OCI-LY1 (cell line): Measurements from ENCODE around the gene TXNIP.

Experiments used
- H2AFZ ChIP-seq: fragments of 200-600 bp; sonication (generic), shearing (Covaris generic); 2 replicates; pipeline ENCODE4 v1.6.0; 2014; ENCODE audit warnings: antibody characterized with exemption, mild to moderate bottlenecking, low read length
- H3F3A ChIP-seq: fragments of 200-600 bp; sonication (generic), shearing (Covaris generic); 2 replicates; pipeline ENCODE4 v1.6.0; 2014; ENCODE audit warnings: mild to moderate bottlenecking, antibody characterized with exemption, low read length, moderate library complexity; ENCODE audit not compliant: insufficient read depth
- H3K27ac ChIP-seq: fragments of 200-600 bp; sonication (generic); 2 replicates; pipeline ENCODE4 v1.5.1; 2014; ENCODE audit warnings: low read length, mixed run types, mild to moderate bottlenecking, low read depth; ENCODE audit not compliant: poor library complexity, severe bottlenecking
- H3K27me3 ChIP-seq: fragments of 200-600 bp; sonication (generic); 2 replicates; pipeline ENCODE4 v1.6.0; 2014; ENCODE audit warnings: antibody characterized with exemption, mild to moderate bottlenecking, low read length, moderate library complexity; ENCODE audit not compliant: insufficient read depth
- H3K36me3 ChIP-seq: fragments of 200-600 bp; sonication (generic); 2 replicates; pipeline ENCODE4 v1.6.1; 2014; ENCODE audit warnings: mild to moderate bottlenecking, antibody characterized with exemption, low read length, moderate library complexity, mixed read lengths; ENCODE audit not compliant: insufficient read depth
- H3K4me1 ChIP-seq: fragments of 200-600 bp; sonication (generic); 2 replicates; pipeline ENCODE4 v1.5.1; 2014; ENCODE audit warnings: mild to moderate bottlenecking, low read length, moderate library complexity; ENCODE audit not compliant: insufficient read depth, severe bottlenecking
- H3K4me2 ChIP-seq: fragments of 200-600 bp; sonication (generic), shearing (Covaris generic); 2 replicates; pipeline ENCODE4 v1.6.1; 2014; ENCODE audit warnings: low read length
- H3K4me3 ChIP-seq: fragments of 200-600 bp; sonication (generic); 2 replicates; pipeline ENCODE4 v1.5.1; 2014; ENCODE audit warnings: low read length, low read depth, mild to moderate bottlenecking, mixed read lengths; ENCODE audit not compliant: poor library complexity, severe bottlenecking
- H3K79me2 ChIP-seq: fragments of 200-600 bp; shearing (Covaris generic); 2 replicates; pipeline ENCODE4 v1.6.1; 2016; ENCODE audit warnings: mixed run types, low read length, mixed read lengths; ENCODE audit not compliant: insufficient read depth
- H3K9ac ChIP-seq: fragments of 200-600 bp; sonication (generic), shearing (Covaris generic); 2 replicates; pipeline ENCODE4 v1.6.1; 2014; ENCODE audit warnings: mild to moderate bottlenecking, low read length, mixed read lengths
- H3K9me2 ChIP-seq: fragments of 200-600 bp; sonication (generic), shearing (Covaris generic); 2 replicates; pipeline ENCODE4 v1.6.1; 2014; ENCODE audit warnings: low read depth, mild to moderate bottlenecking, low read length, mixed read lengths
- H3K9me3 ChIP-seq: fragments of 200-600 bp; shearing (Covaris generic); 2 replicates; pipeline ENCODE4 v1.6.1; 2014; ENCODE audit warnings: low read length, mixed read lengths
- H4K20me1 ChIP-seq: fragments of 200-600 bp; sonication (generic), shearing (Covaris generic); 2 replicates; pipeline ENCODE4 v1.6.0; 2016; ENCODE audit warnings: mild to moderate bottlenecking, low read length; ENCODE audit not compliant: insufficient read depth
- CTCF ChIP-seq: fragments of 200-600 bp; sonication (generic), shearing (Covaris generic); IDR thresholded peaks from 2 replicates; pipeline ENCODE4 v1.5.1; 2017; ENCODE audit warnings: mild to moderate bottlenecking, antibody characterized with exemption, low read length, moderate library complexity, mixed read lengths
- EZH2 ChIP-seq: fragments of 200-600 bp; sonication (generic), shearing (Covaris generic); IDR thresholded peaks from 2 replicates; pipeline ENCODE4 v1.8.0; 2017; ENCODE audit warnings: borderline replicate concordance, mixed run types, mild to moderate bottlenecking, antibody characterized with exemption, low read length, moderate library complexity, mixed read lengths

TXNIP gene

GRCh38 chr1:145956781-145957442 is 39.5 kb downstream of the TXNIP start:
- Histone ChIP-seq H3K9me3 (no peaks in the 10 kb centered on the region), H2AFZ (no peak overlapping the region), H3K79me2 (no peaks in the 10 kb centered on the region; the same call in 1 of the 2 replicates), H4K20me1 (no peaks in the 10 kb centered on the region), H3F3A (0 out of 2 replicates have a peak, but pooled peaks cover 6% of the 10 kb centered on the region), H3K4me2 (peak overlapping the region; percentile 84), H3K4me1 (peaks cover 72% of the 10 kb centered on the region), H3K27me3 (no peaks in the 10 kb centered on the region), H3K4me3 (peak overlapping the region; percentile 78), H3K36me3 (peaks cover 15% of the 10 kb centered on the region; the same call in 1 of the 2 replicates), H3K9me2 (no peaks in the 10 kb centered on the region), H3K9ac (peak overlapping the region; percentile 80), H3K27ac (peak overlapping the region; percentile 42)
- TF ChIP-seq EZH2 (no peak), CTCF (no peak)

GRCh38 chr1:145956361-145956760 is 40.0 kb downstream of the TXNIP start:
- no peaks in the 10 kb centered on the region; the same call in 1 of the 2 replicates for H3K79me2 ChIP-seq
- H3K27me3 ChIP-seq: no peaks in the 10 kb centered on the region
- H3K4me1 ChIP-seq: peaks cover 66% of the 10 kb centered on the region
- peak overlapping the region; percentile 84 for H3K4me2 ChIP-seq
- no peaks in the 10 kb centered on the region for H3K9me3 ChIP-seq
- H3K4me3 ChIP-seq: peak overlapping the region; percentile 78
- no peaks in the 10 kb centered on the region for H3K9me2 ChIP-seq
- H2AFZ ChIP-seq: no peak overlapping the region
- no peak for TF ChIP-seq CTCF
- TF ChIP-seq EZH2: no peak
- H4K20me1 ChIP-seq: no peaks in the 10 kb centered on the region
- peaks cover 15% of the 10 kb centered on the region; the same call in 1 of the 2 replicates for H3K36me3 ChIP-seq
- 0 out of 2 replicates have a peak, but pooled peaks cover 6% of the 10 kb centered on the region for H3F3A ChIP-seq
- peak overlapping the region; percentile 42 for H3K27ac ChIP-seq
- H3K9ac ChIP-seq: peak overlapping the region; percentile 80; the same call in 1 of the 2 replicates

GRCh38 chr1:145955436-145955835 is 40.9 kb downstream of the TXNIP start:
- H3F3A ChIP-seq: 0 out of 2 replicates have a peak, but pooled peaks cover 6% of the 10 kb centered on the region
- H3K9me3 ChIP-seq: no peaks in the 10 kb centered on the region
- H3K79me2 ChIP-seq: no peaks in the 10 kb centered on the region; the same call in 1 of the 2 replicates
- peaks cover 15% of the 10 kb centered on the region; the same call in 1 of the 2 replicates for H3K36me3 ChIP-seq
- no peak overlapping the region for H3K9ac ChIP-seq
- TF ChIP-seq CTCF (no peak), EZH2 (no peak)
- H4K20me1 ChIP-seq: no peaks in the 10 kb centered on the region
- H3K4me3 ChIP-seq: no peak overlapping the region
- no peaks in the 10 kb centered on the region for H3K9me2 ChIP-seq
- H2AFZ ChIP-seq: no peak overlapping the region
- no peaks in the 10 kb centered on the region for H3K27me3 ChIP-seq
- H3K4me2 ChIP-seq: peak overlapping the region; percentile 84; the same call in 1 of the 2 replicates
- peaks cover 57% of the 10 kb centered on the region for H3K4me1 ChIP-seq
- H3K27ac ChIP-seq: no peak overlapping the region
